GM21515 (cell line): Measurements from ENCODE around the gene TMEM169.

Experiments used
- ATAC-seq: cut with Tn5 transposase; IDR thresholded peaks from one replicate; pipeline ENCODE4 v1.9.1; 2021; ENCODE audit not compliant: unreplicated experiment

Gene TMEM169, protein sequence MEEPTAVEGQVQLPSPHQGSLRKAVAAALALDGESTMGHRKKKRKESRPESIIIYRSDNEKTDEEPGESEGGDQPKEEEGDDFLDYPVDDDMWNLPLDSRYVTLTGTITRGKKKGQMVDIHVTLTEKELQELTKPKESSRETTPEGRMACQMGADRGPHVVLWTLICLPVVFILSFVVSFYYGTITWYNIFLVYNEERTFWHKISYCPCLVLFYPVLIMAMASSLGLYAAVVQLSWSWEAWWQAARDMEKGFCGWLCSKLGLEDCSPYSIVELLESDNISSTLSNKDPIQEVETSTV

DNA sequence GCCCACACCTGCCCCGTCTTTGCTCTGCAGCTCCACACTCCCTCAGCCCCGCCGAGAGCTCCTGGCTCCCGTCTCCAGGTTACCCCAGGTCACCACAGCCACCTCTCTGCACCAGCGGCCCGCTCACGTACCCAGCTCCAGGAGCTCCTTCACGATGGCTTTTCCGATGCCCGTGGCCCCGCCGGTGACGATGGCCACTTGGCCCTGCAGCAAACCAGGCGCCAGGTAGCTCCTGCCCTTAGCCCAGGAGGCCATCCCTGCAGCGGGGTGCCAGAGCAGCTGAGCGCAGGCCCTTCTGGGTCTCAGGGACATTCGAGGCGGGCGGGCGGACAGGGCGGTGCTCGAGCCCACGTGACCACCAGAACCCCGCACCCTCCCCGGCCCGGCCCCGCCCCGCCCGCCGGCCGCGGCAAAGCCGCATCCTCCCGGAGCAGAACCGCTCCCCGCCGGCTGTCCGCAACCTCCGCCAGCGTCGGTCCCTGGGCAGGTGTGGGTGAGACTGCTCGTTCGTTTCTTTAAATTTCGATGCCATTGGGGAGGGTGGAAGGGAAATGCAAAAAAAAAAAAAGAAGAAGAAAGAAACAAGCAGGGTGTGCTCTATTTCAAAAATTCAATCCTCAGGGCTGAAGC lies at the start of gene TMEM169, which contains the start of gene PECR:
TMEM169 (plus strand) TSS at position 433 of the 630 bp plus-strand sequence. CDS start 14,045 bp downstream, outside the sequence.
PECR (minus strand) TSS at position 323 of the 630 bp plus-strand sequence; CDS start at position 255, 68 bp downstream.
- ATAC-seq, result peak; percentile 94

DNA sequence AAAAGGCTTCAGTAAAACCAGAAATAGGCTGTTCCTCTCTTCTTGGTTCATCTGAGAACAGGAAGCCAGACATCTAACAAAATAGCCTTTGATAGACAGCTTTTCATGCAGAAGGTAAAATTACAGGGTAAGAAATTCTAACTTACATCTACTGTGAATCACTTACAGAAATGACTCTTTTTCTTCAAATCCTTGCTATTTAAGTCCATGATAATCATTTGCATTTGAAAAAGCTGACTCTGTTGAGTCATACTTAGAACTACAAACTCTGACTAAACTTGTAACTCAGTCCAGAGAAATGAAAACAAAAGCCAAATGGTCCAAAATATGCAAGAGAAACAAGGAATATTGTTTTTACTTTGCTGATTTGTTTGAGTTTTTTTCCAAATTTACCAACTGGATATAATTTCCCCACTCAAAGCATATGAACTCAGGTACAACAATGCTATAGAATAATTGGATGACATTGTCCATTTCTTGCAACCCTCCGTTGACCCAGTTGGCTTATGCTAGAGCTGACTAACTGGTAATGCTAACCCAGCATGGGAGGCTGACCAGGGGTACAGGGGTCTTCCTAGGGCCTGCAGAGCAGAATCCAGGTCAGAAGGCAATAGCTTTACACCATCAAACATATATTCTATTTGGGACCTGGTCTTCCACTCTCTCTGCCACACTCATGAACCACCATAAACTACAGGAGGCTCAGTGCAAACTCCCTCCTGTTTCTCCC lies 49.6 kb upstream of the TMEM169 start:
- peak; percentile 71 for ATAC-seq

DNA sequence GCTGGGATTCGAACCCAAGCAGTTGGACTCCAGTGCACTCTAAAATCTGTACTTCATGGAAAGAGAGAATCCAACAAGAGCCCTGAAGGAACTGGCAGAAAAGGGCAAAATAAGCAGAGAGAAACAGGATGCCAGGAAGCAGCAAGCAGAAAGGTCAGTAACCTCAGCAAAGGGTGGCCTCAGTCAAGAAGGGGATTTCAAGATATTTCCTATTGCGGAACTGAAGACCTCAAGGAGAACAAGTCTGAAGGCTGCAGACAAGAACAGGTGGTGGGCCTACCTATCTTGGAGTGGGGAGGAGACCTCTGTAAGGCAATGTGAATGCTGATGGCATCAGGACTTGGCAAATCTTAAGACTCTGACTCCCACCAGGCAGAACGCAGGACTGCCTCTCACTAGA lies 48.3 kb upstream of the TMEM169 start:
- no peak for ATAC-seq

DNA sequence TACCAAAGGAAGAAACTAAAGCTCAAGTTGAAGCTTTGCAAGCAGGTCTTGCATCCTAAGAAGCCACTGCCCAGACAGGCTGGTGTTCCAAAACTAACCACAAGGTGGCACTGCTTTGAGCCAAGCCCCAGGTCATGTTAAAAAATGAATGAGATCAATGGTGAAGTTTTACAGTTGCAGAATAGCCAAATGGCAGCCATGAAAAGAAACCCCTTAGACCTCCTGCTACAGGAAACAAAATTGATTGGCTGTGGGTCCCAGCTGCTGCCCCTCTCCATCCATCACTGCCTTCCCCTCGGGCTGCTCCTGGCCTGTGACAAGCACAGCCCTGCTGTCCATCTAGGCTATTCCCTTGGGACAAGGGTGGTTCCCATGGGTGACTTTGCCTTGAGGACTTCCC lies 47.7 kb upstream of the TMEM169 start:
- ATAC-seq, result no peak

DNA sequence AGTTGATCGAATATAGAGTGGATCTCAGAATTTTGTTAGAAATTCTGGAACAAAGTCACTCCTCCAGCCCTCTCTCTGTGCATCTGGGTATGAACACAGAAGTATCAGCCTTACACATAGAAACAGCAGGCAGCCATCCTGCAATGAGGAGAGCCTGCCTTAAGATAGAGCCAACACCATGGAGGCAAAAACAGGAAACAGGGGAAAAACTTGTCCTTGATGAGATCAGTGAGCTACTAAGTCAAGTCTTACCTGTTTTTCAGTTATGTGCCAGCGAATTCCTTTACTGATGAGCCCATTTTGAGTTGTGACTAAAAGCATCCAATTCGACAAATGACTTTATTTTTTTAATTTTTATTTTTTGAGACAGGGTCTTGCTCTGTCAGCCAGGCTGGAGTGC lies 41.8 kb upstream of the TMEM169 start:
- no peak for ATAC-seq

DNA sequence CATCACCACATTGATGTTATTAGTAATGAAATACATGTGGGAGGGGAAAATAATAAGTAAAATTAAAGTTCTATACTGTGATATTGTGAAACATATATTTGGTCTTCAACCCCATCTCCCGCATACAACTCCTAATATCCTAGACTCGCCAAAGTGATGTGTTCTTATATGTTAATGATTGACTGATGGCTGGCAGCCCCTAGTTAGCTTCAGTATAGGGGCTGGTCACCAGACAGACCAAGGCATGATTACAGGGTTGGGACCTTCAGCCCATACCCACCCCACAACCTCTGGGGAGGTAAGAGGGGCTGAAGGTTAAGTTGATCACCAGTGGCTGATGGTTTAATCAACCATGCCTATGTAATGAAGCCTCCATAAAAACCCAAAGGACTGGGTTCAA lies 40.3 kb upstream of the TMEM169 start:
- ATAC-seq, result no peak

DNA sequence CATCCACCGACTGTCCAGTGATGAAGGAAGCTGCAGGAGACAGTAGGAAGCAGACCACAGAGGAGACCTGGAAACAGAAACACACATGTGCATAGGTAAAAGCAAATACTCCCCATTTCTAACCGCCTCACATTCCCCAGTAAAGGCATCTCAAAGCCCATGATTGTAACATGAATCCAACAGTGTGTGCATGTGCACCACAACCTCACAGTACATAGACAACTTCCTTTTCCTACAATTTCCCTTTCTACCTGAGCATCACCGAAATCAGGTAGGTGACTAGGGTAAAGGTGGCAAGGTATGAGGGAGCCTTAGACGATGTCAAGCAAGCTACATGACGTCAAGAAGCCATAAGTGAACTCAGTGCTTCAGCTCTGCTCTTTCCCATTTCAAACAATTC lies 37.8 kb upstream of the TMEM169 start:
- ATAC-seq, result no peak

DNA sequence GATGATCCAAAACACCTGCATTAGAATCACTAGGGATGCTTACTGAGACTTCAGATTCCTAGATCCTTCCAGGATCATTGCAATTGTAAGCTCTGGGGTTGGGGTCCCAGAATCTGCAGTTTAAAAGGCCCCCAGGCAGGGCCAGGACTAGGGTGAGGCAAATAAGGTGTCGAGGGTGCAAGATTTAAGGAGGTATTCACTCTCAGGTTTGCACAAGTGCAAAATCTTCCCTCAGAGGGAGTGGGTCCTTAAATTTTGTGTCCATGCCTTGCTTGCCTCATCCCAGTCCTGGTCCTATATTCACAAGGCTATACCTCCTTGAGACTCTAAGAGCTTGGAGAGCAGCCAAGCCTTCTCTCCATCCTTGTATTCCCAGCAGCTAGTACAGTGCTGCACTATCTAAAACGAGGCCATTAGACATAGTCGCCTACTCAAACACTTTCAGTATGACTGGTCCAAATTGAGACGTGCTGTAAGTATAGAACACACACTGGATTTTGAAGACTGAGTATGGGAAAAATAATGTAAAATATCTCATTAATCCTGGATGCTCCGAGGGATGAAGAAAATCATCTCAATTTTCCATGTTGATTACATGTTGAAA lies 36.7 kb upstream of the TMEM169 start:
- peak; percentile 95 for ATAC-seq

DNA sequence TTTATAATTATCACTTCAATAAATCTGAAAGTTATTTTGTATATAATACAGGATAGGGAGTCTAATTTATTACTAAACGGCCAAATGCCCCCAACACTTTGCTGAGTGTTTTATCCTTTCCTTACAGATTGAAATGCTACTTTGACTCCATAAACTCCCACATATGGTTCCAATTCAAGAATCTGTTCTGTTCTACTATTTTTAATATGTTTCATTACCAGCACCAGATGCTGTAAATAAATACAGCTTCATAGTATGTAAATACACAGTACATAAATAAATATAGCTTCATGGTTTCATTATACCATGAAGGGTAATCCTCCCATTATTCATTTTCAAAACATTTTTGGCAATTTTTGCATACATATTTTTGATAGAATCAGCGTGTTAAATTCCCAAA lies 34.3 kb upstream of the TMEM169 start:
- no peak for ATAC-seq

DNA sequence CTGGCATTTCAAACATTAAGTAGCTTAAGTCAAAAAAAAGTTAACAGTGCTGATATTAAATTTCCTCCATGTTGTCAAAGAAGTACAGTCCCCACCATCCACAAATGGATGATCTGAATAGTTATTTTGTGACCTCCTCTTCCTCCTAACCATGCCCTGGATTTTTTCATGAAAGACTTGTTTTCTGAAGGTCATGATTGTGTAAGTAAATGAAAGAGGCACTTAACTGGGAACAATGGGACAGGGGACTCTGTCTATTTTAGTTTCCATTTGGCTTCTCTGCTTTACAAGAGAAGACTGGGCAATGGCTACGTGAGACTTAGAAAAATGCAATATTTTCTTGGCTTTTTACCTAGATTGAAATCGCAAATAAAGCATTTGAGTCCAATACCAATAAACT lies 32.3 kb upstream of the TMEM169 start:
- ATAC-seq, result no peak

DNA sequence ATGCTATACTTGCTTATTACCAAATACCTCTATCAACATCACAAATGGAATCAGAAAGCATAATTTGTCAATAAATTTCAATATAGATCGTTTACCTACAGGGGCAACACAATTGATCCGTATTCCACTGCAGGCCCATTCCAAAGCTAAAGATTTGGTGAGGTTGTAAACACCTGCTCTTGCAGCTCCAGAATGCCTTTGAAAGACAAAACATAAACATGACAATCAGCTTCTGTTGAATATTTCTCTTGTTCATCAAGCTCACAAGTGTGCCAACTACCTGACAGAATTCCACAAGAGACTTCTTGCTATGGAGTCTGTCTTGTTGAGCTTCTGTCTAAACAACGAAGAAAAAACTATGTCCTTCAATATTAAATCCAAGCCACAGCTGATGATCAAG lies 30.4 kb upstream of the TMEM169 start:
- no peak for ATAC-seq

DNA sequence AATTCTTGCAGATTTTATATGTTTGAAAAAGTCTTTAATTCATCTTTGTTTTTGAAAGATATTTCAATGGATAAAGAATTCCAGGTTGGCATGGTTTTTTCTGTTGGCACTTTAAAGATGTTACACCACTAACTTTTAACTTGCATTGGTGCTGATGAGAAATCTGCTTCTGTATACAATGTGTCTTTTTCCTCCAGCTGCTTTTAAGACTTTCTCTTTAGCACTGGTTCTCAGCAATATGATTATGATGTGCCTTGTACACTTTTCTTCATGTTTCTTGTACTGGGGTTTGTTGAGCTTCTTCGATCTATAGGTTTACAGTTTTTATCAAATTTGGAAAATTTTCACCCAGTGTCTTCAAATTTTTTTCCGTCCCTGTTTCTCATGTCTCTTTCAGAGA lies 29.3 kb upstream of the TMEM169 start:
- ATAC-seq, result no peak

DNA sequence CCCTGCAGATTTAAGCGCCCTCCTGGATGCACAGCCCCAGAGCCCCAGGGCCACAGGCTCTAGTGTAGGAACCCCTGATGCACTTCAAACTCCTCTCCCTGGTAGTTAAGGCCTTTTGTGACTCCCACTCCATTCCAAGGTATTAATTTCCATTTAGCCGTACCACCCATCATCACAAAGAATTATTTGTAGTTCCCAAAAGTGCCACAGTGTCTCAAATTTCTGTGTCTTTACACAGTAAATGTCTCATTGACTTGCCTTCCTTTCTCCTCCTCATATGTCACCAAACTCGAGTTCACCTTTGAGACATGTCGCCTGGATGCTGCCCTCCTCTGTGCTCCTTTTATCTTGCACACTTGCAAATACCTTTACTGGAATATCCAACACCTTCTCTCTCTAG lies 26.0 kb upstream of the TMEM169 start:
- no peak for ATAC-seq

DNA sequence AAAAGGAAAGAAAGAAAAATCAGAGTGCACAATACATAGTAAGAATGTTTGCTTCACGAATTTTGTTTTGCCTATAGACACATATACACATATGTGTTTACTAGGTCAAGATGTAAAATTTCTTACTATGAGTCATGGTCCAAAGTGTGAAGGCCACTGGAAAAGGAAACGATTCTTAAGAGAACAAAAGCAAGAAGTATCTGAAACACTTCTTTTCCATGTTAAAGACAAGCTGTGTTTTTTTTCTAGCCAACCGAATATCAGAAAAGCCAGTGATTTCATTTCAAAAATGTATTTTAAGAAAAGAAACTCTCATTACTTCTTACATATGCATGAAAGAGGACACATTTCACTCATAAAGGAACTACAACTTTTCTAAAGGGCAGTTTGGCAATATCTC lies 25.0 kb upstream of the TMEM169 start:
- ATAC-seq, result peak; percentile 38

DNA sequence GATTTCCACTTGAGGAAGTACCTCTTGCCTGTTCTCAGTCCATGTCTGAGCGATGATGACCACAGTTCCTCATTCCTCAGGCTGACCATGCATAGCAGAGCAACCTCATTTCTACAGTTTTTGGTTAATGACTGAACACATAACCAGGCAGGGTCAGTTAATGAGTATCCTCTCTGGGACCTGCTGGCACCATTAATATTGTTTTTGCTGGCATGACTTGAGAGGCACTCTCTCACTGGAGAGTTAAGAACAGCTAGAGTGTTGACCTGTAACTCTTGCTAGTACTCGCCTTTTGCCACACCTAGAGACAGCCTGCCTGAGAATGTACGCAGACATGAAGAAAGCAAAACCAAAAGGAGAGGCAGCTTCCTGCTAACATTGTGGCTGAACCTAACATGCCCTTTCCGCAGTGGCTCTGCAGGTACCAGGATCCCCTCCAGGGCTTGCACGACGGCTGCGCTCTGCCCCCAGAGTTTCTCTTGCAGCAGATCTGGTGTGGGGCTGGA lies 24.0 kb upstream of the TMEM169 start:
- ATAC-seq, result peak; percentile 90

DNA sequence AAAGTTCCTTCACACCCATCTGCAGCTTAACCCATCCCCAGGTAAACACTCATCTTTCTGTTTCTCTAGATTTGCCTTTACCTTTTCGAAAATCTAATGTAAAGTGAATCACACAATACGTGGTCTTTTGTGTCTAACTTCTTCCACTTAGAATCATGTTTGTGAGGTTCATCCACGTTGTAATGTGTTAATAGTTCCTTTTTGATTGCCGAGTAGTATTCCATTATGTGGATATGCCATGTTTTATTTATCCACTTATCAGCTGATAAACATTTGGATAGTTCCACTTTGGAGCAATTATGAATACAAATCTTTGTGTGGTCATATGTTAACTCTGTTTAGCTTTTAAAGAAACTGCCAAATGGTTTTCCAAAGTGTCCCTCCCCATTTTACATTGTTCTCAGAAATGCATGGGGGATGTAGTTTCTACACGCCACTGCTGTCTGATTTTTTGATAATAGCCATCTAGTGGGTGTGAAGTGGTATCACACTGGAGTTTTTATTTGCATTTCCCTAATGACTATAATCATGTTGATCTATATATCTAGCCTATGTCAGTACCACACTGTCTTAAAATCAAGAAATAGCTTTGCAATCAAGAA lies 22.4 kb upstream of the TMEM169 start:
- no peak for ATAC-seq

DNA sequence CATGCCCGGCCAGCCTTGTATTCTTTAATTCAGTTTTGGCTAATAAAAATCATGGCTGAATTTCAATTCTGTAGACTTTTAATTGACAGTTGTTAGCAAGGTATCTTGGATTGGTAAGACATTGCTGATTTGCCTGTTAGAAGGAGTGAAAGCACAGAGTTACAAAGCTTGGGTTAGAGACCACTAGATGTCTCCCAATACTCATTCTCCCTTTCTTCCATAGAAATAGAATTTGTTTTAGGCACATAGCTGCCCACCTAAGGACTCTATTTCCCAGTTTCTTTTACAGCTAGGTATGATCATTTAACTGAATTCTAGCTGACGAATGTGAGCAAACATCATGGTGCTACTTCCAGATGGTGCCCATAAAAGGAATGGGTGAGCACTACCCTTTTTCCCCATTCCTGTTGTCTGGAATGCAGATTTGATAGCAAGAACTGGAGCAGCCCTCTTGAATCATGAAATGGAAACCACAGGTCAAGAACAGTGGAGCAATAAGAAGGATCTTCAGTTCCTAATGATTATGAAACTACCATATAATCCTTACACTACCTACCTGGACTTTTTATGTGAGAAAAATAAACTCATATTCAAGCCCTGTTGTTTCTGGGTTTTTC lies 17.6 kb upstream of the TMEM169 start:
- ATAC-seq, result no peak

DNA sequence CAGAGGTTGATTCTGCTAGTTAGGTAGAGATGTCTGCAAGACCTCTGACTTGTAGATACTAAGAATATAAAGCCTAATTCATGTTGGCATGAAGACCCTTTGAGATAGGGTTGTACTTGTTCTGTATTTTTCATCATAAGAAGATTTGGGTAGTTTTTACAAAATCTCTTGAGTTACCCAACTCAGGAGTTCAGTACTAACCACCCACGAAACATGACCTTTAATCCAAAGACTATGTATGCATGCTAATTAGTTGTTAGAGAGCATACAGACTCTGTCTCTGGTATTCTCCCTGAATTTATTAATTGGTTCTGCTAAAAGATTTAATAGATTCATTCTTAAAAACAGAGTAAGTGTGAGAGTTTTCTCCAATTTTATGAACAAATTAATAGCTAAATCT lies 17.1 kb upstream of the TMEM169 start:
- ATAC-seq, result no peak

DNA sequence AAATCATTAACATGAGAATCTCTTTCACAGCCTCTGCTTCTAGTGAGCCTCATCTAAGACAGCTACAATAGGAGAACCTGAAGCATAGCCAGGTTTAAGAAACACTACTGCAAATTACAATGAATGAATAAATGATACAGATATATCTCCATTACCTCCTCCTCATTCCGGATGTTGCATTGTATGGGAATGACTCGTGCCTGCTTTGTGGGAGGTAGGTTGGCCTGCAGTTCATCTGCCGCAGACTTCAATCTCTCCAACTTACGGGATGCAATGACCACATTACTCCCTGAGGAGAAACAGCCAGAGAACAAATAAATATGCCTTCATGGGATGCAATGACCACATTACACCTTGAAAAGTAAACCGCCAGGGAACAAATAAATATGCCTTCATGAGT lies 15.5 kb upstream of the TMEM169 start:
- ATAC-seq, result no peak

DNA sequence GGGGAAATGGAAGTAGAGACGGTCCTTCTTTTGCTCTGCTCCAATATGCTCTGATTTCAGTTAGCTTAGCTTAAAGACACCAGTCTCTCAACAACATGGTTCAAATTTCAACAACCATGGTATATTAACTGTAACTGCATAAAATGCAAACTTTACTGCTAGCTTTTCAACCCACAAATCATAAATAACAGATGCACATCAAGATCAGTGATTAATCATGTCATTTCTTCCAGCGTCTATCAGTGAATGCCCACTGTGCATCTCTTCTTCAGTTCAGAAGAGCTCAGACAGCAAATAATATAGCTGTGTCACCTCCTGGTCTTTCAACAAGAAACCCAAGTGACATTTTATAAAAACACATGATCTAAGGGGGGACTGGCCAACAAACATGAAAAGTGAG lies 12.7 kb upstream of the TMEM169 start:
- ATAC-seq, result no peak

DNA sequence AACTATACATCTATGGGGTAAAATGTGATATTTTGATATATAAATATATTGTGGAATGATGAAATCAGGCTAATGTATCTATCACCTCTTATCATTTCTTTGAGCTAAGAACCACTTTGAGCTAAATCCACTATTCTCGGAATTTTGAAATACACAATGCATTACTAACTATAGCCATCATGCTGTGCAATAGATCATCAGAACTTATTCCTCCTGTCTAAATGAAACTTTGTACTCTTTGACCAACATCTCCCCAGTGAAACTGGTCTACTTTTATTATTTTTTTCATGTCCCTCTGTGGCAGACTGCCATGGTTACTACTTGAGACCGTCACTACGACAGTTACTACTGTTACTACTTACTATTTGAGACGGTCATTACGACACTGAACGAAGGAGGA lies 11.5 kb upstream of the TMEM169 start:
- no peak for ATAC-seq
